AG09319 (cell line): Measurements from ENCODE around the gene NOP53.

Source experiments
- DNase-seq: peaks from one replicate; pipeline ENCODE4 v3.0.0-alpha.2; 2010; ENCODE audit warnings: low read depth; ENCODE audit errors: extremely low read depth
- CTCF ChIP-seq: IDR thresholded peaks from 2 replicates; pipeline ENCODE4 v1.5.1; 2011; ENCODE audit warnings: low read depth, mild to moderate bottlenecking, inconsistent platforms, low read length, moderate library complexity

Gene NOP53

GRCh38 chr19:47701717-47702552, 43.4 kb upstream of the NOP53 start:
- DNase-seq, result no peak
- no peak for TF ChIP-seq CTCF

GRCh38 chr19:47702671-47703070, 42.7 kb upstream of the NOP53 start:
- no peak for TF ChIP-seq CTCF
- no peak for DNase-seq

- TF ChIP-seq CTCF, result no peak
- no peak for DNase-seq
These were observed 42.0 kb upstream of the NOP53 start for GRCh38 chr19:47703301-47703700.

- DNase-seq, result no peak
- TF ChIP-seq CTCF, result no peak
These were observed 41.3 kb upstream of the NOP53 start for GRCh38 chr19:47704024-47704423.

GRCh38 chr19:47704656-47705055, 40.7 kb upstream of the NOP53 start:
- no peak for TF ChIP-seq CTCF
- no peak for DNase-seq

GRCh38 chr19:47707135-47707925, 38.0 kb upstream of the NOP53 start:
- DNase-seq, result no peak
- TF ChIP-seq CTCF, result peak; percentile 92

GRCh38 chr19:47711652-47712242, 33.6 kb upstream of the NOP53 start:
- no peak for TF ChIP-seq CTCF
- DNase-seq, result no peak
